NCI-H1694 treated with DMSO at 0.1 percent for 48 hours (cell line): Measurements from ENCODE around the gene NOC4L.

Experiments
- DNase-seq: peaks from one replicate; lab custom pipeline; 2025; lab: John Stamatoyannopoulos, UW

NOC4L gene

GRCh38 chr12:132156573-132157325, 12.5 kb downstream of the NOC4L start:
- DNase-seq = no peak

DNA sequence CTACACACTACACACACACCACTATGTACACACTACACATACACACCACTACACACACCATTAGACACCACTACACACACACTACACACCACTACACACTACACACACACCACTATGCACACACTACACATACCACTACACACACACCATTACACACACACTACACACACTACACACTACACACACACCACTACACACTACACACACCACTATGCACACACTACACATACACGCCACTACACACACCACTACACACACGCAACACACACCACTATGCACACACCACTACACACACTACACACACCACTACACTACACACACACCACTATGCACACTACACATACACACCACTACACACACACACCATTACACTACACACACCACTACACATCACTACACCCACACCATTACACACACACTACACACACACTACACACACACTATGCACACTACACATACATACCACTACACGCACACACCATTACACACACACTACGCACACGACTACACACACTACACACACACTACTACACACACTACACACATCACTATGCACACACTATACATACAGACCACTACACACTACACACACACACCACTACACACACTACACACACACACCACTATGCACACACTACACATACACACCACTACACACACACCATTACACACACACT, 13.6 kb downstream of the NOC4L start:
- DNase-seq = no peak

GRCh38 chr12:132158677-132159554, 14.7 kb downstream of the NOC4L start:
- DNase-seq = no peak

- DNase-seq = no peak
Measured at GRCh38 chr12:132159555-132160003, 15.3 kb downstream of the NOC4L start.

- DNase-seq = no peak
Measured at GRCh38 chr12:132160016-132160415, 15.8 kb downstream of the NOC4L start.

- no peak for DNase-seq
Measured at GRCh38 chr12:132160601-132161035, 16.4 kb downstream of the NOC4L start.

DNA sequence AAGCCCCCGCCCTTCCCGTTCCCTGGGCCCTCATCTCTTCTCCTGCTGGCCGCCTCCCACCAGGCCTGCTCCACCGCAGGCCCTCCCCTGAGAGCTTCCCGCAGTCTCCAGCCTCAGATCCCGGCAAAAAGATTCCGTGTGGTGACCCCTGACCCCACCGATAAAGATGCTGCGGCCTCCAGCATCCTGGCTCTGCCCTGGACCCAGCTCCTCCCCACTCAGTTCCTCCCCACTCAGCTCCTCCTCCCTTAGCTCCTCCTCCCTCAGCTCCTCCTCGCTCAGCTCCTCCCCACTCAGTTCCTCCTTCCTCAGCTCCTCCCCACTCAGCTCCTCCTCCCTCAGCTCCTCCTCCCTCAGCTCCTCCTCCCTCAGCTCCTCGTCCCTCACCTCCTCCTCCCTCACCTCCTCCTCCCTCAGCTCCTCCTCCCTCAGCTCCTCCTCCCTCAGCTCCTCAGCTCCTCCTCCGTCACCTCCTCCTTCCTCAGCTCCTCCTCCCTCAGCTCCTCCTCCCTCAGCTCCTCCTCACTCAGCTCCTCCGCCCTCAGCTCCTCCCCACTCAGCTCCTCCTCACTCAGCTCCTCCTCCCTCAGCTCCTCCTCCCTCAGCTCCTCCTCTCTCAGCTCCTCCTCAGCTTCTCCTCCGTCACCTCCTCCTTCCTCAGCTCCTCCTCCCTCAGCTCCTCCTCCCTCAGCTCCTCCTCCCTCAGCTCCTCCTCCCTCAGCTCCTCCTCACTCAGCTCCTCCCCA, 17.0 kb downstream of the NOC4L start:
- no peak for DNase-seq

DNA sequence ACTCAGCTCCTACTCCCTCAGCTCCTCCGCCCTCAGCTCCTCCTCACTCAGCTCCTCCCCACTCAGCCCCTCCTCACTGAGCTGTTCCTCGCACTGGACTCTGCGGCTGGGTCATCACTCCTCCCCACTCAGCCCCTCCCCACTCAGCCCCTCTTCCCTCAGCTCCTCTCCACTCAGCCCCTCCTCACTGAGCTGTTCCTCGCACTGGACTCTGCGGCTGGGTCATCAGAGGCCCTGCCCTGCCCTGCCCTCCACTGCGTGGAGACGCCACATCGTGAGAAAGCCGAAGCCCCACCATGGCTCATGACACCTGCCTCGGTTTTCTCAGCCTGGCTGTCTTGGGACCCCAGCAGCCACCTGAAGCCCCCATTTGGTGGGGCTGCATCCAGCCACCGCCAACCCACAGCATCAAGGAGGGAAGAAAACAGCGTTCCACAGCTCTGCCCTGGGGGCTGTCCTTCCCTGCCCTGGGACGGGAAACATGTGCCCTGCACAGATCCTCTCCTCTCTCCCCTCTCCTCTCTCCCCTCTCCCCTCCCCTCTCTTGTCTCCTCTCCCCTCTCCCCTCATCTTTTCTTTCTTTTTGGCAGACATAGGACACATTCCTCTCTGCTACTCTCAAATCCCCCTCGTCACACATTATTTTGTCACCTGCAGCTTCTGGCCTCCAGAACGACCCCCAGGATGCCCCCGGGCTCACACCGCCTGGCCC, 17.7 kb downstream of the NOC4L start:
- DNase-seq = no peak

DNA sequence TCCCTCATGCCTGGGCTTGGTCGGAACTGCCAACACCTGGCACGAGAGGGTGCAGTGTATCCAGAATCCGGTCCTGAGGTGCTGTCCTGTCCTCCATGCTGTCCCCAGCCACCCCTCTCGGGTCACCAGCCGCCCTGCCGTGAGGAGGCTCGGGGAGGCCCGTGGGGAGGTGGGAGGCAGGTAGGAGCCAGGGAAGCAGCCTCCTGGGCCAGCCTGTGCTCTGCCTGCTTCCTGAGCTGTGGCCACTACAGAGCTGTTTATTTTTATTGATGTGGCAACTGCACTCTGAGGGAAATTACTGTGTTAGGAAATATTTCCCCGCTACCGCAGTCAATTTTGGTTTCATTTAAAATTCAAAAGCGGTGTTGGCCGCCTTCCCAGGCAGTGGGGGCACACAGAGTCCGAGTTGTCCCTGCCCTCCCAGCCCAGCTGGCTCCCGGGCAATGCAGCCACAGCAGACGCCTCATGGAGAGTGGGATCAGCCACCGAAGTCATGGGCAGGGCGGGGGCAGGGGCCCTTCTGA, 18.3 kb downstream of the NOC4L start:
- no peak for DNase-seq

DNA sequence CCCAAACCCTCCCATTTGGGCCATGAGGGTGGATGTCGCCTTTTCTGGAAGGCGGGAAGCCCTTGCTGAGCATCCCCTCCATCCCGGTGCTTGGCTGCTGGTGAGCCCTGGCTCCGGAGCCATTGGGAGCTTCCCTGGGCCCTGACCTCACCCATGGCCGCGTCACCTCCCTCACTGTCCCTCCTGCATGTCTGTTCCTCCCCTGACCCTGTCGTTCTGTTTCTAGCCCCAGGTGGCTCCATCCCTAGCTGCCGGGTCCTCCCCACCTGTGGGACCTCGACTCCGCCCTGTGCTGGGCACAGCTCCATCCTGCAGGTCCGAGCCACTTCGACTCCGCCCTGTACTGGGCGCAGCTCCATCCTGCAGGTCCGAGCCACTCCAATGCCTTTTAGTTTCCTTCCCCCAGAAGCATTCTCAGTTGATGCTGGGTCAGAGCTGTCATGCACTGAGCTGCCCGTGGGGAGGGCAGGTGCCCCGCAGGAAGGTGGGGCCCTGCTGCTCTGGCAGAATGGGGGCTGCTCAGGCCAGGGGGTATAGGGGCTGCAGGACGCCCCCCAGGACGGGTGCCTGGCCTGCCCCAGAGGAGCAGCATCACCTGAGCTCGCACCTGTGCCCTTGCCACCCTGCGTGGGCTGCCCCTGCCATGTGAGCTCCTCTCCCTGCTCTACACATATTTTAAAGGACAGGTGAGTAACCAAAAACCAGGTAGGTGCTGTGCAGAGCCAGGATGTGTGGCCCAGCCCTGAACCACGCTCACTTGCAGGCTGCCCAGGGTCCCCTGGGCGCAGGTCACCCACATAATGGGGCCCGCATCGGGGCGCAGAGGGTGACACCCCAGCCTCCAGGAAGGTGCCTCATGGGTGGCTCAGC, 19.0 kb downstream of the NOC4L start:
- DNase-seq = no peak

- DNase-seq = no peak
Measured at GRCh38 chr12:132163911-132164288, 19.6 kb downstream of the NOC4L start.

GRCh38 chr12:132164426-132164825, 20.2 kb downstream of the NOC4L start:
- DNase-seq = no peak

GRCh38 chr12:132165584-132165983, 21.3 kb downstream of the NOC4L start:
- DNase-seq = no peak

DNA sequence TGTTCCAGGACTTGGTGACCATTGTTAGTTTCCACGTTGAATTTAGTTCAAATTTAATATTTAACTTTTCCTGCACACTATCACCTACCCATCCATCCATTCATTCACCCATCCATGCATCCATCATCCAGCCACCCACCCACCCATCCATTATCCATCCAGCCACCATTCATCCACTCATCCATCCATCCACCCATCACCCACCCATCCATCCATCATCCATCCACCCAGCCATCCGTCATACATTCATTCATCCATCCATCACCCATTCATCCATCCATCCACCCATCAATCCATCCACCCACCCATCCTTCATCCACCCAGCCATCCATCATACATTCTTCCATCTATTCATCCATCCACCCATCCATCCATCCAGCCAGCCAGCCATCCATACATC, 21.8 kb downstream of the NOC4L start:
- DNase-seq = no peak

GRCh38 chr12:132166801-132167591, 22.7 kb downstream of the NOC4L start:
- DNase-seq = no peak

DNA sequence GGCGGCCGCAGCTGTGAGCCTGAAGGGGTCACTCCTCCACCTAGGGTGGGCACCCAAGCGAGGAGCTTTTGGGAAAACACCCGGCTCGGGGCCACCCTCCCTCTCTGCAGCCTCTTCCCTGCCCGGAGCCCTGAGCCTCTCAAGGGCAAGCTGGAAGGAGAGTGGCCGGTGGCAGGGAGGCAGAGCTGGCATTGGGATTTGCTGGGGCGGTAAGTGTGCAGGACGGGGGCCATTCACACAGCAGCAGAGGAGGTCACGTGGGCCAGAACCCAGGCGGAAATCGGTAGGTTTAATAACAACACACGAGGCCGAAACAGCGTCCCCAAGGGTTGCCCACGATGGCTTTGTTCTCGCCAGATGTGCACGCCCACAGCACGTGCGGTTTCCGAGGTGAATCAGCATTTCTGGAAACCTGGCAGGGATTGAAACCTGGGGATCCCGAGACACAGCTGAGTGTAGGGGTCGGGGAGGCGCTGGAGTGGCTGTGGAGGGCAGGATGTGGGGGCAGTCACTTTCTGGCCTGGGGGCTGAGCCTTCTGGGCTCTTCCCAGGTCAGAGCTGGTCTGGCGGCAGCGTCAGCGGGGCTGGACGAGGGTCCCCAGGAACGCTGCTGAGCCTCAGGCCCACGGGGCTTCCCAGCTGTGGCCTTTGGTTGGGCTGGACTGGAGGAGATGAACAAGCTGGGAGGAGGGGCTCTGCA, 23.5 kb downstream of the NOC4L start:
- DNase-seq = no peak

DNA sequence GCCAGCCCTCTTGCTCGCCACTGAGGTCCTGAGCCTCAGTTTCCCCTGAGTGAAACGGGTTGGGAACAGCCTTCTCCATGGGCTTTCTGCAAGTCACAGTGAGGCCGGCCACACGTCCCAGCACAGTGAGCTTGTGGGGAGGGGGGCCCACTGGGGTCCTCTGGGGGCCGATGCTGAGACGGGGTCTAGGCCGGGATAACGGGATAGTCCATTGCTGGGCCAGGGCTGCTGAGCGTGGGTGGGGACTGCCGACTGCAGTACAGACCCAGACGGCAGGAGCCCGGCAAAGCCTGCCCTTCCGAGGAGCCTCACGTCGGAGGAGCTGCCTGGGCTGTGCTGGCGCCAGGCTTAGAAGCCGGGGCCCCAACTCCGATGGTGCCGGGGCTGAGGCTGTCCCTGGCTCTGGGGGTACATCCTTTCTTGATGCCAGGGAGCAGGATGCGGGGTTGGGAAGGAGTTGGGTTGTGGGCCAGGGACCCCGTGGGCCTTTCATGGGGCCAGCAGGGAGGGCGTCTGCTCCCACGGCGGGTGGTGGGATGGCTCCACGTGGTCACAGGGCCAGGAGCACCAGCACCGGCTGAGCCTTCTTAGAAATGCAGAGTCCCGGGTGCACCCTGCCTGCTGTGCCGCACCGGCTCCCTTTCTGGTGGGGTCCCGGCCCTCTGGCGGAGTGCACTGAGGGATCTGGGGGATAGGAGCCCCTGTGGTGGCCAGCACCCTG, 24.2 kb downstream of the NOC4L start:
- DNase-seq = no peak

- no peak for DNase-seq
Measured at GRCh38 chr12:132169376-132169775, 25.1 kb downstream of the NOC4L start.
